Heart right ventricle (tissue), 16 donors: Measurements from ENCODE around the gene MYL10. TPM values are rescaled to one million over a fixed set of nuclear protein-coding genes. Genes with fewer than 3 reads are reported as not detected.

ENCODE experiments used
- ATAC-seq, 8 donors: fragments of 200-7000 bp; cut with Tn5 transposase; one replicate each; pipeline ENCODE4 v1.9.1; 2020; ENCODE audit warnings: mild to moderate bottlenecking in 8 of 8, moderate library complexity in 8 of 8, moderate number of reproducible peaks in 1 of 8
- DNase-seq, 2 donors: peaks; one replicate each; pipeline ENCODE4 v3.0.0-alpha.2; 2020
- H3K27ac ChIP-seq, 10 donors: fragments of 200-600 bp; sonication (generic) in 2 of 10; one replicate each; pipeline versions ENCODE4 v1.5.0 to v1.8.0; 2020 to 2022; ENCODE audit warnings: mild to moderate bottlenecking in 3 of 10
- H3K27me3 ChIP-seq, 7 donors: fragments of 200-600 bp; one replicate each; pipeline ENCODE4 v1.8.0; 2021 to 2022; ENCODE audit warnings: mild to moderate bottlenecking in 2 of 7
- H3K36me3 ChIP-seq, 9 donors: fragments of 200-600 bp; sonication (generic) in 1 of 9; one replicate each; pipeline versions ENCODE4 v1.5.0 to v1.8.0; 2020 to 2022; ENCODE audit warnings: mild to moderate bottlenecking in 2 of 9
- H3K4me1 ChIP-seq, 9 donors: fragments of 200-600 bp; sonication (generic) in 1 of 9; one replicate each; pipeline versions ENCODE4 v1.5.0 to v1.8.0; 2020 to 2022; ENCODE audit warnings: mild to moderate bottlenecking in 4 of 9
- H3K4me3 ChIP-seq, 10 donors: fragments of 200-600 bp; sonication (generic) in 2 of 10; one replicate each; pipeline versions ENCODE4 v1.5.0 to v1.8.0; 2020 to 2022; ENCODE audit warnings: mild to moderate bottlenecking in 7 of 10, moderate library complexity in 2 of 10
- H3K9me3 ChIP-seq, 11 donors: fragments of 200-600 bp in 10 of 11; sonication (generic) in 2 of 11; one replicate each; pipeline versions ENCODE4 v1.5.0 to v1.8.0; 2013 to 2022; ENCODE audit warnings: mild to moderate bottlenecking in 2 of 11, control low read depth in 1 of 11, moderate library complexity in 1 of 11
- WGBS, 2 donors: extraction: QIAGEN DNeasy Blood & Tissue Kit; methylation state at CpG; one replicate each; pipeline ENCODE4 v1.1.7; 2013; ENCODE audit warnings: inconsistent platforms in 1 of 2; 5-methylcytosine and 5-hydroxymethylcytosine counted together
- intact Hi-C, 10 donors: fragments of 100-400 bp; cut with DNase I; formaldehyde crosslinking; loops; one replicate each; pipeline versions ENCODE4 v1.11.1 to v1.14.2; 2022
- polyA plus RNA-seq, 2 donors: library from polyadenylated mRNA; stranded (reverse); fragments of 200-250 nt; gene quantifications; one replicate each; pipeline ENCODE4 v1.2.3, GENCODE V29; 2013
- total RNA-seq, 10 donors: library from RNA; stranded (reverse); fragmentation: NEBNext Ultra II Directional in 3 of 10; extraction: Animal tissue kit (Norgen Biotek cat#: 25700) in 3 of 10; gene quantifications; one replicate each; pipeline versions ENCODE4 v1.2.1 to v1.2.4, GENCODE V29; 2021 to 2023
- TF ChIP-seq, protein P1 (sequence below), 9 donors: fragments of 200-600 bp; sonication (generic) in 2 of 9; IDR thresholded peaks; one replicate each; pipeline versions ENCODE4 v1.5.0 to v1.8.0; 2021 to 2022; ENCODE audit warnings: antibody characterized with exemption in 9 of 9, mild to moderate bottlenecking in 5 of 9, moderate library complexity in 1 of 9
- donor health status: Arrhythmogenic right ventricular cardiomyopathy.
- donor health status: ischemic (EF 13 %, LVEDD 7.1; RV severe dilation, severe dysfunction).
- donor health status: healthy with polysubstance abuse.
- donor health status: DM: no; HTN: yes; CAD: no.
- donor health status: DM: no; HTN: no; CAD: no.
- donor health status: ischemic (EF 25% LVEDD 6.9; RV normal size, moderate dysfunction).
- donor health status: ischemic (EF 25% LVEDD 5.7; RV mildly dilated, moderate dysfunction).
- donor health status: healthy.
- donor health status: DM: yes; HTN: yes; CAD: no.
- donor health status: Ischemic cardiomyopathy.
- donor health status: ischemic (EF 35%, LVEDD 5.7; RV mildly dilated, moderate dysfunction).
- donor health status: nonischemic (EF 11% LVEDD 7.7; RV severe dilation, severe dysfunction).
- donor health status: DM: yes; HTN: yes; CAD: no.
- donor health status: PGD.
- donor health status: ischemic (EF 29% LVEDD 5.4; RV normal size, mild dysfunction).
- donor health status: nonischemic (EF 23%, LVEDD 6.1; RV moderate dilation, normal function).

The MYL10 gene
- total and polyA plus RNA-seq, 12 donors: not detected

GRCh38 chr7:101575721-101576120 lies 53.4 kb downstream of the MYL10 start:
- H3K4me1 ChIP-seq: no peaks in the 10 kb centered on the region
- TF ChIP-seq, protein P1, sequence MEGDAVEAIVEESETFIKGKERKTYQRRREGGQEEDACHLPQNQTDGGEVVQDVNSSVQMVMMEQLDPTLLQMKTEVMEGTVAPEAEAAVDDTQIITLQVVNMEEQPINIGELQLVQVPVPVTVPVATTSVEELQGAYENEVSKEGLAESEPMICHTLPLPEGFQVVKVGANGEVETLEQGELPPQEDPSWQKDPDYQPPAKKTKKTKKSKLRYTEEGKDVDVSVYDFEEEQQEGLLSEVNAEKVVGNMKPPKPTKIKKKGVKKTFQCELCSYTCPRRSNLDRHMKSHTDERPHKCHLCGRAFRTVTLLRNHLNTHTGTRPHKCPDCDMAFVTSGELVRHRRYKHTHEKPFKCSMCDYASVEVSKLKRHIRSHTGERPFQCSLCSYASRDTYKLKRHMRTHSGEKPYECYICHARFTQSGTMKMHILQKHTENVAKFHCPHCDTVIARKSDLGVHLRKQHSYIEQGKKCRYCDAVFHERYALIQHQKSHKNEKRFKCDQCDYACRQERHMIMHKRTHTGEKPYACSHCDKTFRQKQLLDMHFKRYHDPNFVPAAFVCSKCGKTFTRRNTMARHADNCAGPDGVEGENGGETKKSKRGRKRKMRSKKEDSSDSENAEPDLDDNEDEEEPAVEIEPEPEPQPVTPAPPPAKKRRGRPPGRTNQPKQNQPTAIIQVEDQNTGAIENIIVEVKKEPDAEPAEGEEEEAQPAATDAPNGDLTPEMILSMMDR (IDR thresholded peaks at IDR 0.05): no peak
- H3K27me3 ChIP-seq: peaks cover 0 to 24% (median 6%) of the 10 kb centered on the region in 7 donors
- no peak overlapping the region for H3K4me3 ChIP-seq
- no peaks in the 10 kb centered on the region for H3K36me3 ChIP-seq
- intact Hi-C loops: no loop called here
- DNase-seq (no peak), ATAC-seq (no peak)
- H3K27ac ChIP-seq: no peak overlapping the region
- H3K9me3 ChIP-seq: peaks cover 0 to 38% (median 12%) of the 10 kb centered on the region in 11 donors

- no peaks in the 10 kb centered on the region for H3K36me3 ChIP-seq
- ATAC-seq: no peak
- H3K9me3 ChIP-seq: peaks cover 0 to 44% (median 12%) of the 10 kb centered on the region in 11 donors
- TF ChIP-seq, protein P1 (IDR thresholded peaks at IDR 0.05): no peak
- peaks cover 0 to 22% (median 6%) of the 10 kb centered on the region in 7 donors for H3K27me3 ChIP-seq
- H3K4me3 ChIP-seq: no peak overlapping the region
- intact Hi-C loops: no loop called here
- H3K4me1 ChIP-seq: no peaks in the 10 kb centered on the region
- no peak overlapping the region for H3K27ac ChIP-seq
- DNase-seq: no peak
- WGBS, 2 donors: 42% methylated on average over 2 of the region's 2 CpGs
These were observed 53.9 kb downstream of the MYL10 start for GRCh38 chr7:101575168-101575567.

GRCh38 chr7:101572156-101572555 lies 56.9 kb downstream of the MYL10 start:
- WGBS, 2 donors: 94 to 96% methylated on average over 2 of the region's 2 CpGs

DNA sequence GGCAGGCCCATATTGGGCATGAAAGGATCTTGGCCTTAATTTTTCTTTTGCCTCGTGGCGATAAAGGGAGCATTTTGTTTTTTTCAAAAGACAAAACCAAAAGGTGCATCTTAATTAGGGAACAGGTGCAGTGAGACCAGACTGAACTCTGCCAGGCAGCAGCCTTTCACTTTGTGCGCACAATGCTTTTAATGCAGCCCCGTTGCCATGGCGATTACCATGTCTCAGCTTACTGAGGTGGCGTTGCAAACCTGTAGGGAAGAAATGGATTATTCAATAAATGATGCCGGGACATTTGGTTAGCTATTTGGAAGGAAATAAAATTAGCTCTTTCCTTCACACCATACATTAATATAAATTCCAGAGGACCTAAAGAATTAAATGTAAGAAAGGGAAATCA lies 61.9 kb downstream of the MYL10 start:
- no peak overlapping the region for H3K4me3 ChIP-seq
- H3K9me3 ChIP-seq: peaks cover 0 to 46% (median 8%) of the 10 kb centered on the region in 11 donors
- ATAC-seq: no peak
- 83 to 94% methylated on average over 7 of the region's 7 CpGs for WGBS, 2 donors
- H3K27me3 ChIP-seq: peaks cover 0 to 33% (median 4%) of the 10 kb centered on the region in 7 donors
- peaks cover 0 to 12% (median 0%) of the 10 kb centered on the region in 9 donors for H3K4me1 ChIP-seq
- H3K27ac ChIP-seq: no peak overlapping the region
- no peaks in the 10 kb centered on the region for H3K36me3 ChIP-seq
- TF ChIP-seq, protein P1 (IDR thresholded peaks at IDR 0.05): no peak
- no peak for DNase-seq
- intact Hi-C loops: no loop called here

More at GRCh38 chr7:101572156-101572555, 56.9 kb downstream of the MYL10 start:
- Histone ChIP-seq H3K9me3 (peaks cover 0 to 60% (median 12%) of the 10 kb centered on the region in 11 donors), H3K27me3 (peaks cover 0 to 14% (median 6%) of the 10 kb centered on the region in 7 donors), H3K27ac (no peak overlapping the region), H3K4me1 (no peaks in the 10 kb centered on the region), H3K4me3 (no peak overlapping the region), H3K36me3 (no peaks in the 10 kb centered on the region)
- TF ChIP-seq, protein P1 (IDR thresholded peaks at IDR 0.05): no peak
- ATAC-seq: no peak
- intact Hi-C loops: loop anchor here in 1 of 10 donors (5.0 kb wide), 1 partner anchor 140 kb away; no protein-coding TSS in a partner anchor
- DNase-seq: no peak
